ENCODE data around the gene CLEC2L.

The CLEC2L gene

DNA sequence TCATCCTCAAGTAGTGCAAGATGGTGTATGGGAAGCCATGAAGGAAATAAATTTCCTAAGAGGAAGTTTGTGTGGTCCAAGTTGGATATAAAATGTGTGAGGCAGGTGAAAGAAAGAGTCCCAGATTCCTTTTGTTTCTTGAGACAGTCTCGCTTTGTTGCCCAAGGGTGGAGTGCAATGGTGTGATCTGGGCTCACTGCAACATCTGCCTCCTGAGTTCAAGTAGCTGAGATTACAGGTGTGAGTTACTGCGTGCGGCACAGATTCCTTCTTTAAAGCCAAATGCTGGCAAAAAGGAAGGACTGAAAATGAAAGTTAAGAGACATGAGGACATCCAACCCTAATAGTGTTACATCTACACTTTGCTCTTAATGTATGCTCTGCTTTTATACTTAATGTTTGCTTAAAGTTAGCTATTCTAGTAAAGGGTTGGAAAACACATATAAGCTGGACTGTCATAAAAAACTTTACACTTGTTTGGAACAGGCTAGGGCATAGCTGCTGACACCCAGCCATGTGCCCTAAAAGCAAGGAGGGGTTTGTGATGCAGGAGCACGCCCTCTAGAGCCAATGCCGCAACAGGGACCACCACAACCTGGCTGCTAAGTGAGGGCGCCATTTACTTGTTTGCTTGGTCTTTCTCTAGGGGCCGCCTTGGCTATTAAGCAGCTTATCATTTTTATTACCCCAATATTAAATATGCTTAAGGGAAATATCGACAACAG, 34.5 kb downstream of the CLEC2L start:
- Mint-ChIP-seq H3K27ac (no peak overlapping the region), H3K4me3 (no peak overlapping the region), H3K36me3 (no peaks in the 10 kb centered on the region), H3K4me1 (no peaks in the 10 kb centered on the region), H3K9me3 (no peaks in the 10 kb centered on the region), H3K27me3 (peaks cover 37% of the 10 kb centered on the region)
- CTCF ChIA-PET: no interaction called here
- DNase-seq: no peak

DNA sequence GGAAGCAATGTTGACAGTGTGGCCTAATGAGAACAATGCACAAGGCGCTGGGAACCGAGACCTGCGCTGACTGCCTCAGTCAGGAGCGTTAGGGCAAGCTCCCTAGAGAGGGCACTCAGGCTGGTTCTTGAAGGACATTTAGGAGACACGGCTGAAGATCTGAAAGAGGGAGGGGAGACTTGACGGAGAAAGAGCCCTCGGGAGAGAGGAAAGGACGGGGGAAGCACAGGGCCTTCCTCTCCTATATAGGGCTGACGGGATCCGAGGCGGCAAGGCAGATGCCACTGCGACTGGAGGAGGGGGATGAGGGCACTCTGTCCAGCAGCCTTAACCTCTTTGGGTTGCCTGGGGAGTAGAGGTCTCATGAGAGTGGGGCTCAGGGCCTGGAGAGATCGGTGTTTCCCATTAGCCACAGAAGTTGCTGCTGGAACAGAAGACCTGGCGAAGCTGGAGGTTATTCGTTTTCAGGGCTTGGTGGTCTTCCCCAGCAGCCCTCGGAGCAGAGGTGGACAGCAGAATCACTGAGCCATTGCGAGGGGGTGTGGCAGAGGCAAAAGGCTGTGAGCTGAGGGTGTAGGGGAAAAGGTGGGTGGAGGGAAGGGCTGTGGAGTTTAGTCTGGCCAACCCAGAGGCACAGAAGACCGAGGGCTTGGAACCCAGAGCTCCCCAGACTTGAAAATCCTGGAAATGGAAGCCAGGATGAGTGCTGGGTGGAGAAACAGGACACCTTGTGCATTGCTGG, 36.0 kb downstream of the CLEC2L start:
- no peaks in the 10 kb centered on the region for H3K9me3 Mint-ChIP-seq
- no peak for DNase-seq
- CTCF ChIA-PET: no interaction called here
- H3K27ac Mint-ChIP-seq: no peak overlapping the region
- H3K36me3 Mint-ChIP-seq: no peaks in the 10 kb centered on the region
- no peak overlapping the region for H3K4me3 Mint-ChIP-seq
- H3K4me1 Mint-ChIP-seq: peaks cover 2% of the 10 kb centered on the region
- H3K27me3 Mint-ChIP-seq: peaks cover 24% of the 10 kb centered on the region

DNA sequence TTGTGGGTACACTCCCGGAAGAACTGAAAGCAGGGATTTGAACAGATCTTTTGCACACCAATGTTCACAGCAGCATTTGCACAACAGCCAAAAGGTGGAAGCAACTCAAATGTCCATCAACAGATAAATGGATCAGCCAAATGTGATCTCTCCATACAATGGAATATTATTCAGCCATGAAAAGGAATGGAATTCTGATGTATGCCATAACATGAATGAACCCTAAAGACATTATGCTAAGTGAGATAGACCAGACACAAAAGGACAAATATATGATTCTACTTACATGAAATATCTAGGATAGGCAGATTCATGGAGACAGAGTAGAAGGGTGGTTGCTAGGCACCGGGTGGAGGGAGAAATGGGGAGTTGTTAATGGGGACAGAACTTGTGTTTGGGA, 36.7 kb downstream of the CLEC2L start:
- no peak overlapping the region for H3K27ac Mint-ChIP-seq
- H3K9me3 Mint-ChIP-seq: no peaks in the 10 kb centered on the region
- no peak overlapping the region for H3K4me3 Mint-ChIP-seq
- peaks cover 5% of the 10 kb centered on the region for H3K4me1 Mint-ChIP-seq
- peaks cover 19% of the 10 kb centered on the region for H3K27me3 Mint-ChIP-seq
- CTCF ChIA-PET: no interaction called here
- no peak for DNase-seq
- no peaks in the 10 kb centered on the region for H3K36me3 Mint-ChIP-seq

DNA sequence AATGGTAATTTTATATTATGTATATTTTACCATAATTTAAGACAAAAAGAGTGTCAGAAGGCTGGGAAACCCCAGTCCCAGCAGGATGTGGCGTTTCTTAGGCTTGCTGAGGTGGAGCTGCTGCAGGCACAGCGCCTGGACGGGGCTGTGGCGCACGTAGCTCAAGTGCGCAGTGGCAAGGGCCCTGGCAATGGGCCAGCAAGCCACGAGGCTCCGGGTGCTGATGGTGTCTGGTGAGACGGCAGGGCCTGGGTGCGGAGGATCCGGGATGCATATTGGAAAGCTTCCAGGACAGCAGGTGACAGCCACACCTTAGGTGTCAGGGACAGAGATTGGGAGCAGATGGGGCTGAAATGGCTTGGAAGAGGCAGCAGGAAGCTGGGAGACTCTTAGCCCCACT, 37.2 kb downstream of the CLEC2L start:
- no peaks in the 10 kb centered on the region for H3K36me3 Mint-ChIP-seq
- CTCF ChIA-PET: no interaction called here
- no peak overlapping the region for H3K27ac Mint-ChIP-seq
- peaks cover 19% of the 10 kb centered on the region for H3K27me3 Mint-ChIP-seq
- H3K4me3 Mint-ChIP-seq: no peak overlapping the region
- peaks cover 10% of the 10 kb centered on the region for H3K4me1 Mint-ChIP-seq
- DNase-seq: no peak
- no peaks in the 10 kb centered on the region for H3K9me3 Mint-ChIP-seq

DNA sequence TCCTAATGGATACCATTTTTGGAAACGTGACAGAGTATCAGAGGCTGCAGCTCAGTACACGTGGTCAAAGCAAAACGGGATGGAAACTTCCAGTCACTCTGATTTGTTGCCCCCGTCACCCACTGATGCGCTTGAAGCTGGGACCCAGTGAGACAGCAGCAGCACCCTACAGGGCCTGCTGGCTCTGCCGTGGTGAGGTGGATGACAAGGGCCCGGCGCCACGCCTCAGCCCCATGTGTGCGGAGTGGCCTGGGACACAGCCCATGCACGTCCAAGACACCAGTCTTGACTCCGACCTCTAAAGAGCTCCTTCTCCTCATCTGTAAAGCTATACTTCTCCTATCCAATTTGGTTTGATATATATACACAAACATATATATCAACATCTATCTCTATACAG, 39.0 kb downstream of the CLEC2L start:
- Mint-ChIP-seq H3K27me3 (peaks cover 16% of the 10 kb centered on the region), H3K4me3 (no peak overlapping the region), H3K27ac (no peak overlapping the region), H3K36me3 (no peaks in the 10 kb centered on the region), H3K9me3 (no peaks in the 10 kb centered on the region), H3K4me1 (peaks cover 14% of the 10 kb centered on the region)
- DNase-seq: no peak
- CTCF ChIA-PET: no interaction called here

DNA sequence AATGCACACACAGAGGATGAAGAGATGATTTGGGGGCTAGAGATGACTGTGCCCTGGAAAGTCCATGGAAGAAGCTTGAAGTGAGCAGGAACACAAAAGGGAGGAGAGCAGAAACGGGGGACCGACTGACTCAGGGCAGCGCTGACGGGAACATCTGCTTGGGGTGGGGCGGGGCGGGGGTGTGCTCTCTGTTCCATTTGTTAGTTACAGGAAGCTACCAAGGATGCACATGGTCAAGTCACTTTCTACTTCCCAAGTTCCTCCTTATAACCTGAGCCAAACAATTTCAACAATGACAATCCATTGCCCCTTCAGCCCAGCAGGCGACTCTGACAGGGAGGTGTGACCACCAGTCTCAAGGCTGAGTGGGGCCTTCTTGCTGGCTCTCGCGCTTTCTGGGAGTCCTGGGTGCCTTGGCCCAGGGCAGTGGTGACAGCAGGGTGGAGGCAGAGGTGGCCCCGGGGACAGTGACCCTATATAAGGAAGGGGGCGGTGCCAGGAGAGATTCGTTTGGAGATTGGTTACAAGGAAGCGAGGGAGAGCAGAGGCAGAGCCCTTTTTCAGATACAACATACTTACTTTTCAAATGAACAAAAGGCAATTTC, 39.6 kb downstream of the CLEC2L start:
- CTCF ChIA-PET: no interaction called here
- H3K4me1 Mint-ChIP-seq: peaks cover 14% of the 10 kb centered on the region
- H3K36me3 Mint-ChIP-seq: no peaks in the 10 kb centered on the region
- no peak for DNase-seq
- H3K27me3 Mint-ChIP-seq: peaks cover 10% of the 10 kb centered on the region
- no peak overlapping the region for H3K4me3 Mint-ChIP-seq
- peak overlapping the region; percentile 33 for H3K27ac Mint-ChIP-seq
- H3K9me3 Mint-ChIP-seq: no peaks in the 10 kb centered on the region

DNA sequence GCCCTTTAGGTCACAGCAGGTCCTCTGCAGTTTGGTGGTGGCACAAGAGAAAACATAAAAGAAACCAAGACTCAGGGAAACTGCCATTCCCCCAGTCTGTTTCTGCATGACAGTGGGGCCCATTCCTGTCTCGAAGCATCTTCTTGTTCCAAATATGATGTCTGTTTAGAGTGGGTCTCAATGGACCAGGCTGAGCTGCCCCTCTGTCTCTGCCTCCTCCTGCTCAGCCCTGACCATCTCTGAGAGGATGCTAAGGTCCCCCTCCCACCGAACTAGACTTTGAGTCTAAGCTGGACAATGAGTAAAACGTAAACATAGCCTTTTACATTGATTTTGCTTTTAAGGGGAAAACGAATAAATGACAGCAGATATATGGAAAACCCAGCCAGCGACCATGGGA, 40.4 kb downstream of the CLEC2L start:
- DNase-seq: no peak
- Mint-ChIP-seq H3K27me3 (peaks cover 7% of the 10 kb centered on the region), H3K27ac (no peak overlapping the region), H3K4me3 (no peak overlapping the region), H3K9me3 (no peaks in the 10 kb centered on the region), H3K4me1 (peaks cover 14% of the 10 kb centered on the region), H3K36me3 (no peaks in the 10 kb centered on the region)
- CTCF ChIA-PET: no interaction called here

DNA sequence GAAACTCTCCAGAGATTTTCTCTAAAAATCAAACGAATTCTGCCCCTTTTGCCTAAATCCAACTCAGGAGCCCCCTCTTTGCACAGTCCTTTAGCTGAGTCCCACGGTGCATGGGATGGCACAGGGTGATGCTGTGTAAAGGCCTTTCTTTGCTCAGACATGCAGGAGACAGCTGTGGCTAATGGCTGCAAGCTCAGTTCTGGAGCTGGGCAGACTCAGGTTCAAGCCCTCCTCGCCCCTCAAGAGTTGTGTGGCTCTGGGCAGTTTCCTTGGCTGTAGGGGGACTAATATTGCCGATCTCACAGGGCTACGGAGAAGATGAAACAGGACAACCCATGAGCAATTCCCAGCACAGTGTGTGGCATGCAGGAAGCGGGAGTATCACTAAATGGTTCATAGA, 42.6 kb downstream of the CLEC2L start:
- DNase-seq: no peak
- no peak overlapping the region for H3K4me3 Mint-ChIP-seq
- H3K9me3 Mint-ChIP-seq: no peaks in the 10 kb centered on the region
- H3K4me1 Mint-ChIP-seq: peaks cover 14% of the 10 kb centered on the region
- H3K27ac Mint-ChIP-seq: no peak overlapping the region
- CTCF ChIA-PET: no interaction called here
- H3K27me3 Mint-ChIP-seq: no peaks in the 10 kb centered on the region
- H3K36me3 Mint-ChIP-seq: no peaks in the 10 kb centered on the region

DNA sequence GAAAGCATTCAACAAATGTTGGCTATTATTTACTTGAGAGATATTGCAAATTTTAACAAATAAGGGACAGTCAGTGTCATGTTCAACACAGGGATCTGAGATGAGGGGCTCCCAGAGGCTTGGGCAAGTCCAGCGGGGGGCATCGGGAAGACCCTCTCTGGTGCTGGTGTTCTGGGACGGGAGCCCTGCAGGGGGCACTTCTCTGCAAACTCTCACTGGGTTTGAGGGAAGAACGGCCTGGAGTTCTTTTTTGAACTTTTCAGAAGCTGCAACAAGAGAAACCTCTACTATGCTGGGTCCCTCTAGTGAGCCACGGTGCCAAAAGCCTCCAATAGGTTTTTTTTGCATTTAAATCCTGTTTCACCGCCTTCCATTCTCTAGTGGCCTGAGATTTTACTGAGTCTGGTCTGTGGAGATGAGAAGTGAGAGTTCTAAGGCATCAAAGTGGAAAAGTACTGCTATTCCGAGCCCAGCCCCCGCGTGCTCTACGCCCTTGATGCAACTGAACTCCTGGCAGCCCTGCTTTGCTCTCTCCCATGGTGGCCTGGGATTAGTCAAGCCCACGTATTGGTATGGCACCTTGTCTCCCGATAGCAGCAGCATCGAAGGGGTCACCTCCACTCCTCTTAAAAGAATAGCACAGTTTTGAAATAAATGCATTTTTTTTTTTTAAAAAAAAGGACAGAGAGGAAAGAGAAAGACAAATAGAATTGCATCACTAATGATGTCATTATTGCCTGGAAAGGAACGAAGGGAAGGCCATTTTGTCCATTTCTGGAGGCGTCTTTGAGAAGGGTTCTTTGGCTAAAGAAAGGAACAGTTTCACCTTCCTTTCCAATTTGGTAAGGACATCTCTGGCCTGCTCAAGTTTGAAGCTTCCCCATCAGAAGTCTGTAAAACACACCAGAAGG, 43.5 kb downstream of the CLEC2L start:
- Mint-ChIP-seq H3K27me3 (no peaks in the 10 kb centered on the region), H3K4me1 (peaks cover 14% of the 10 kb centered on the region), H3K27ac (peak overlapping the region; percentile 56), H3K4me3 (no peak overlapping the region), H3K9me3 (no peaks in the 10 kb centered on the region), H3K36me3 (no peaks in the 10 kb centered on the region)
- no peak for DNase-seq
- CTCF ChIA-PET: no interaction called here

DNA sequence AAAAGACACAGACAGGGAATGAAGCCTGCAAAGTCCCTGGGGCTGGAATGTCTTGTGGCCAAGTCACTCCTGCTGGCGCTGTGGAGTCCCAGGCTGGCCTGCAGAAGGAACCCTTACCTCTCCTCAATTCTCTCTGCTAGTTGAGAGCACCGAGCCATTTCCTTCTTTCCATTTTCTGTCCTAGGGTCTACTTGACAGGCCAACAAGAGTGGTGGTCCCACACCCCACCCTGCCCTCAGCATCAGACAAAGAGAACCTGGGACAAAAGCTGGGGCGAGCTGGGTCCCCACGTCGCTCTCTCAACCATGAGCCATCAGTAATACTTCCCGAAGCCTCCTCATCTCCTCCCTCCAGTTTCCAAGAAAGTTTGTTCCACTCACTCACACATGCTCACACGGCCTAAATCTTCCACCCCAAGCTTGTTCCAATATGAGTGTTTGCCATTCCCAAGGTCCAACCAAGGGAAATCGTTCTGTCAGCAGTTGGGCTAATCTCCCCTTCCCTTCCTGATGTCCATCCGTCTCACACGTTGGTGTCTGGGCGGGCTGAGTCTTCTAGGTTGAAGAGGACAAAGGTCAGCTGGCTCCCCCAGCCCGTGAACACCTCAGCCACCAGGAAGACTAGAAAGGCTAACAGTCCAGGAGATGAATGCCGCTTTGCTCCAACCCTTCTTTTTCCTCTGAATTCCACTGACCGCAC, 44.3 kb downstream of the CLEC2L start:
- DNase-seq: no peak
- Mint-ChIP-seq H3K36me3 (no peaks in the 10 kb centered on the region), H3K9me3 (no peaks in the 10 kb centered on the region), H3K4me3 (no peak overlapping the region), H3K27ac (no peak overlapping the region), H3K27me3 (no peaks in the 10 kb centered on the region), H3K4me1 (peaks cover 14% of the 10 kb centered on the region)
- CTCF ChIA-PET: no interaction called here

DNA sequence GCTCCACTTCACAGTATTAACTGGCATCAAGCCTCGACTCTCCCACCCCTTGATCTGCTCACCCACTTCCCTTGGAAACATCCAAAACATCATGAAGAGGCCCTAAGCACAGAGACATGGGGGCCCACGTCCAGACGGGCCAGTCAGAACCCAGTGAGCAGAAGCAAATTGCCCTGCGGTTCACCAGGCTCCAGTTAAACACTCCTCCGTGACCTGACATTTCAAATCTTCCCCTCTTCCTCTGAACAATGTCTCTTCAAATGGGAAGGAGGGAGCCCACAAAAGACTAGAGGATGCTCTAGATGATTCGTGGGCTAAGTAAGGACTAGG, 44.8 kb downstream of the CLEC2L start:
- Mint-ChIP-seq H3K27ac (no peak overlapping the region), H3K36me3 (no peaks in the 10 kb centered on the region), H3K27me3 (no peaks in the 10 kb centered on the region), H3K4me1 (peaks cover 14% of the 10 kb centered on the region), H3K4me3 (no peak overlapping the region), H3K9me3 (no peaks in the 10 kb centered on the region)
- DNase-seq: no peak
- CTCF ChIA-PET: no interaction called here

DNA sequence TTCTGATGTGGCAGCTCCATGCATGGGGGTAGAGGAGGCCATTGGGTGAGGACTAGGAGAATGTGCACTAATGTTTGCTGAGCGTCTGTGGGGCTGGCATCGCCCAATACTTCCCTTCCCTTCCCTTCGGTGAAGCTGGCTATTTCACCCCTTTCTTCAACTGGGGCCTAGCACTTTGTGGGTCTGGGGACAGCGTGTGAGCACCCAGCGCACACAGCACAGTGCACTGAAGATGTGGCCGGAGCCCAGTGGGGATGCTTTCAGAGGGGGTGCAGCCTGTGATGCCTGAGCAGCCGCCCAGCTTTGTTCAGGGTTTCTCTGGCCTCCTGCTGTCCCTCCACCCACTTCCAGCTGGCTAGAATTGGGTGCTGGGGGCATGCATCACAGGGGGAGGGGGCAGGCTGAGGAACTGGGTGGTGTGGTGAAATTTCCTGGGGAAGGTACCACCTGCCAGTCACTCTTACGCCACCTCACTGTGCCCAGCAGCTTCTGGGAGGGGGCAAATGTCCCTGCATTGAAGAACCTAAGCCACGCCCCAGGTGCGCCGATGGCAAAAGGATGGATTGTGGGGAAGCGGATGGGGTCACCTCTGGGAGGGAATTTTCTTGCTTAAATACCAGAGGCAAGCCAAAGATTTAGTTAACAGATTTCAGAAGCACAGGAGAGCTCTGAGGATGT, 45.5 kb downstream of the CLEC2L start:
- Mint-ChIP-seq H3K4me3 (no peak overlapping the region), H3K27ac (no peak overlapping the region), H3K4me1 (peaks cover 14% of the 10 kb centered on the region), H3K27me3 (no peaks in the 10 kb centered on the region), H3K36me3 (no peaks in the 10 kb centered on the region), H3K9me3 (no peaks in the 10 kb centered on the region)
- no peak for DNase-seq
- CTCF ChIA-PET: no interaction called here

DNA sequence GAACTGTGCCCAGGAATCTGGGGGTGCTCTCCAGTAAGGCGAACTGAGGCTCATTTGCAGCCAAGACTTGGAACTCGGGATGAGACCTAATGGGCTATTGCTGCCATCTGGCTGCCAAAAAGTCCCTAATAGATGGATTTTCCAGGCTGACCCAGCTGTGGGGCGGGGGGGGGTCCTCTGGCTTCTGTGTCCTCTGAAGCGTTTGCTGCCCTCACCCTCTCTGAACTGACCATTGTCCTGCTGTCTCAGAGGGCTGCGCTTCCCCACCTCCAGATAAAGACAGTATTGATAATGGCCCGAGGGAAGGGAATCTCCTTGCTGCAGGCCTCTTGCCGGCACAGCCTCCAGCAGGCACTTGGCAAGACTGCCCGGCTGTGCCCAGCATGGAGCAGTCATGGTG, 46.6 kb downstream of the CLEC2L start:
- peaks cover 1% of the 10 kb centered on the region for H3K36me3 Mint-ChIP-seq
- peaks cover 9% of the 10 kb centered on the region for H3K4me1 Mint-ChIP-seq
- H3K9me3 Mint-ChIP-seq: no peaks in the 10 kb centered on the region
- DNase-seq: no peak
- CTCF ChIA-PET: no interaction called here
- no peak overlapping the region for H3K27ac Mint-ChIP-seq
- no peak overlapping the region for H3K4me3 Mint-ChIP-seq
- H3K27me3 Mint-ChIP-seq: no peaks in the 10 kb centered on the region

DNA sequence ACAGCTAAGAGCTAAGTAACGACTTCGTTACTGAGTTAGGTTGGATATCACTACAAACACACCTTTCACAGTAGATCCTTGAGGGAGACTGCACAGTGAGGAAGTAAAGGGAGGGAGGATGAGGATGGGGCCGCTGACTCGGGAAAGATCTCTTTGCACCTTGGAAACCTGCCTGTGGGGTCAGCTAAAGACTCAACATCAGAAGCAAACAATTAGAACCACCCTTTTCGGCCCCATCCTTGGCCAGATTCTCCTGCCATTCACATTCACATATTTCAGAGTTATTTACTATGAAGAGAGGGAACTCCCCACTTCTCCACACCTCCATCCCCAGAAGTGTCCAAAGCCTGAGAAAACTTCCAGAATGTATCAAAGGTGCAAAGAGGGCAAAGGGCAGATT, 47.1 kb downstream of the CLEC2L start:
- peaks cover 2% of the 10 kb centered on the region for H3K36me3 Mint-ChIP-seq
- CTCF ChIA-PET: no interaction called here
- no peak for DNase-seq
- H3K27me3 Mint-ChIP-seq: no peaks in the 10 kb centered on the region
- no peak overlapping the region for H3K27ac Mint-ChIP-seq
- no peak overlapping the region for H3K4me3 Mint-ChIP-seq
- H3K4me1 Mint-ChIP-seq: peaks cover 5% of the 10 kb centered on the region
- H3K9me3 Mint-ChIP-seq: no peaks in the 10 kb centered on the region

Data from activated naive CD4-positive, alpha-beta T cell treated with anti-CD3 and anti-CD28 coated beads, Interleukin-2, amount 10 ng/mL, durations not matched to agents 7 days and 5 days (primary cell).